Activated CD4-positive, alpha-beta T cell treated with anti-CD3 and anti-CD28 coated beads, Interleukin-2, amount 50 U/mL, for 4 hours (primary cell): ENCODE measurements around the gene PLCB1.

ENCODE experiments used
- DNase-seq, 2 experiments: peaks; one replicate each; pipeline ENCODE4 v3.0.0-alpha.2; 2020

Gene PLCB1

GRCh38 chr20:8858181-8858787 lies 726.2 kb downstream of the PLCB1 start:
- no peak for DNase-seq

GRCh38 chr20:8860011-8860495 lies 728.0 kb downstream of the PLCB1 start:
- DNase-seq: no peak

- DNase-seq: no peak
Measured at GRCh38 chr20:8862092-8862491, 730.0 kb downstream of the PLCB1 start.

- no peak for DNase-seq
Measured at GRCh38 chr20:8865636-8866035, 733.6 kb downstream of the PLCB1 start.

GRCh38 chr20:8867038-8867740 lies 735.1 kb downstream of the PLCB1 start:
- no peak for DNase-seq

- no peak for DNase-seq
Measured at GRCh38 chr20:8870652-8871051, 738.6 kb downstream of the PLCB1 start.

- DNase-seq: no peak
Measured at GRCh38 chr20:8874437-8874836, 742.4 kb downstream of the PLCB1 start.

- DNase-seq: no peak
Measured at GRCh38 chr20:8875586-8875985, 743.5 kb downstream of the PLCB1 start.

GRCh38 chr20:8876366-8876765 lies 744.3 kb downstream of the PLCB1 start:
- no peak for DNase-seq

- no peak for DNase-seq
Measured at GRCh38 chr20:8877294-8877693, 745.2 kb downstream of the PLCB1 start.

- DNase-seq: no peak
Measured at GRCh38 chr20:8879669-8880068, 747.6 kb downstream of the PLCB1 start.

- no peak for DNase-seq
Measured at GRCh38 chr20:8880085-8880853, 748.2 kb downstream of the PLCB1 start.

- DNase-seq: no peak
Measured at GRCh38 chr20:8891039-8891438, 759.0 kb downstream of the PLCB1 start.

- no peak for DNase-seq
Measured at GRCh38 chr20:8895472-8895871, 763.4 kb downstream of the PLCB1 start.

- DNase-seq: no peak
Measured at GRCh38 chr20:8898823-8899222, 766.8 kb downstream of the PLCB1 start.

GRCh38 chr20:8901237-8902025 lies 769.4 kb downstream of the PLCB1 start:
- no peak for DNase-seq

GRCh38 chr20:8903655-8904605 lies 771.9 kb downstream of the PLCB1 start:
- no peak for DNase-seq

GRCh38 chr20:8909596-8909995 lies 777.5 kb downstream of the PLCB1 start:
- no peak for DNase-seq

GRCh38 chr20:8912096-8912495 lies 780.0 kb downstream of the PLCB1 start:
- DNase-seq: no peak

GRCh38 chr20:8912731-8913130 lies 780.7 kb downstream of the PLCB1 start:
- DNase-seq: no peak

GRCh38 chr20:8913456-8913855 lies 781.4 kb downstream of the PLCB1 start:
- DNase-seq: no peak

- no peak for DNase-seq
Measured at GRCh38 chr20:8914421-8914820, 782.4 kb downstream of the PLCB1 start.
